Tibial nerve (tissue), 3 donors: Measurements from ENCODE around the gene UBL5.
A peak's percentile ranks its signal among the peaks of the same experiment; 100 is the strongest.

Experiments
- POLR2A ChIP-seq, 2 donors: fragments of 450-650 bp; IDR thresholded peaks; one replicate each; pipeline ENCODE4 v1.6.1; 2017; ENCODE audit warnings: antibody characterized with exemption in 2 of 2, mild to moderate bottlenecking in 2 of 2, moderate library complexity in 2 of 2
- TF ChIP-seq, protein P1 (sequence below), 5 experiments: fragments of 200-600 bp in 3 of 5; fragments of 450-650 bp in 2 of 5; sonication (generic) in 3 of 5; IDR thresholded peaks; one replicate each; pipeline ENCODE4 v1.5.1; 2016 to 2019; ENCODE audit warnings: antibody characterized with exemption in 5 of 5, mild to moderate bottlenecking in 3 of 5, moderate library complexity in 2 of 5

- TF ChIP-seq, protein P1, sequence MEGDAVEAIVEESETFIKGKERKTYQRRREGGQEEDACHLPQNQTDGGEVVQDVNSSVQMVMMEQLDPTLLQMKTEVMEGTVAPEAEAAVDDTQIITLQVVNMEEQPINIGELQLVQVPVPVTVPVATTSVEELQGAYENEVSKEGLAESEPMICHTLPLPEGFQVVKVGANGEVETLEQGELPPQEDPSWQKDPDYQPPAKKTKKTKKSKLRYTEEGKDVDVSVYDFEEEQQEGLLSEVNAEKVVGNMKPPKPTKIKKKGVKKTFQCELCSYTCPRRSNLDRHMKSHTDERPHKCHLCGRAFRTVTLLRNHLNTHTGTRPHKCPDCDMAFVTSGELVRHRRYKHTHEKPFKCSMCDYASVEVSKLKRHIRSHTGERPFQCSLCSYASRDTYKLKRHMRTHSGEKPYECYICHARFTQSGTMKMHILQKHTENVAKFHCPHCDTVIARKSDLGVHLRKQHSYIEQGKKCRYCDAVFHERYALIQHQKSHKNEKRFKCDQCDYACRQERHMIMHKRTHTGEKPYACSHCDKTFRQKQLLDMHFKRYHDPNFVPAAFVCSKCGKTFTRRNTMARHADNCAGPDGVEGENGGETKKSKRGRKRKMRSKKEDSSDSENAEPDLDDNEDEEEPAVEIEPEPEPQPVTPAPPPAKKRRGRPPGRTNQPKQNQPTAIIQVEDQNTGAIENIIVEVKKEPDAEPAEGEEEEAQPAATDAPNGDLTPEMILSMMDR (IDR thresholded peaks at IDR 0.05): peak in 2 of 5 experiments; percentile 24 to 27
- TF ChIP-seq POLR2A (IDR thresholded peaks at IDR 0.05): no peak
Observed at GRCh38 chr19:9847087-9847671, 19.5 kb downstream of the UBL5 start.
